Sigmoid colon (tissue), 7 donors: ENCODE data around the gene CNTFR. TPM values are rescaled to one million over a fixed set of nuclear protein-coding genes. Genes with fewer than 3 reads are reported as not detected.

Source experiments
- DNase-seq: peaks from one replicate; pipeline ENCODE4 v3.0.0-alpha.2; 2019
- H3K27ac ChIP-seq, 4 donors: fragments of 200-600 bp; sonication (generic); one replicate each; pipeline ENCODE4 v1.5.1; 2016 to 2019; ENCODE audit warnings: mild to moderate bottlenecking in 1 of 4
- H3K27me3 ChIP-seq, 3 donors: fragments of 200-600 bp; sonication (generic); one replicate each; pipeline ENCODE4 v1.5.1; 2019; ENCODE audit warnings: mild to moderate bottlenecking in 1 of 3
- H3K36me3 ChIP-seq, 4 donors: fragments of 200-600 bp; sonication (generic); one replicate each; pipeline ENCODE4 v1.5.1; 2016 to 2019
- H3K4me1 ChIP-seq, 4 donors: fragments of 200-600 bp; sonication (generic); one replicate each; pipeline ENCODE4 v1.5.1; 2017 to 2019
- H3K4me3 ChIP-seq, 4 donors: fragments of 200-600 bp; sonication (generic); one replicate each; pipeline ENCODE4 v1.5.1; 2017 to 2019; ENCODE audit warnings: mild to moderate bottlenecking in 2 of 4, moderate library complexity in 1 of 4
- H3K9me3 ChIP-seq, 4 donors: fragments of 200-600 bp in 3 of 4; sonication (generic) in 3 of 4; one replicate each; pipeline versions ENCODE4 v1.5.1 to v1.6.1; 2013 to 2019
- EP300 ChIP-seq, 4 donors: sonication (generic); formaldehyde crosslinking; IDR thresholded peaks; one replicate each; pipeline ENCODE4 v1.6.1; 2017; ENCODE audit warnings: antibody characterized with exemption in 4 of 4
- POLR2A ChIP-seq, 2 donors: fragments of 450-650 bp; IDR thresholded peaks; one replicate each; pipeline ENCODE4 v1.6.1; 2016; ENCODE audit warnings: antibody characterized with exemption in 2 of 2, mild to moderate bottlenecking in 2 of 2, moderate library complexity in 2 of 2
- POLR2AphosphoS5 ChIP-seq, 4 donors: sonication (generic); formaldehyde crosslinking; IDR thresholded peaks; one replicate each; pipeline ENCODE4 v1.6.1; 2017; ENCODE audit warnings: antibody characterized with exemption in 4 of 4
- WGBS, 2 donors: extraction: QIAGEN DNeasy Blood & Tissue Kit; methylation state at CpG; one replicate each; pipeline ENCODE4 v1.1.7; 2013; 5-methylcytosine and 5-hydroxymethylcytosine counted together
- intact Hi-C: fragments of 100-400 bp; cut with DNase I; formaldehyde crosslinking; loops from one replicate; pipeline ENCODE4 v1.15.1; 2023
- polyA plus RNA-seq, 3 donors: library from polyadenylated mRNA; stranded (reverse); fragments of 200-250 nt; gene quantifications; one replicate each; pipeline ENCODE4 v1.2.3, GENCODE V29; 2013
- total RNA-seq, 4 donors: library from RNA; depleted of rRNA; stranded (reverse); fragments of >200 nt; gene quantifications; one replicate each; pipeline ENCODE4 v1.1.0, GENCODE V29; 2016
- TF ChIP-seq, protein P1 (sequence below), 4 experiments: fragments of 450-650 bp in 3 of 4; fragments of 200-600 bp in 1 of 4; IDR thresholded peaks; one replicate each; pipeline ENCODE4 v1.5.1; 2016 to 2019; ENCODE audit warnings: antibody characterized with exemption in 4 of 4, mild to moderate bottlenecking in 3 of 4, moderate library complexity in 2 of 4
- donor health status: healthy with polysubstance abuse.
- donor health status: Bipolar disorder and iron deficiency.
- donor health status: healthy.

The CNTFR gene
- total and polyA plus RNA-seq, 7 donors, result 1.6 to 12.9 (median 4.6) TPM

DNA sequence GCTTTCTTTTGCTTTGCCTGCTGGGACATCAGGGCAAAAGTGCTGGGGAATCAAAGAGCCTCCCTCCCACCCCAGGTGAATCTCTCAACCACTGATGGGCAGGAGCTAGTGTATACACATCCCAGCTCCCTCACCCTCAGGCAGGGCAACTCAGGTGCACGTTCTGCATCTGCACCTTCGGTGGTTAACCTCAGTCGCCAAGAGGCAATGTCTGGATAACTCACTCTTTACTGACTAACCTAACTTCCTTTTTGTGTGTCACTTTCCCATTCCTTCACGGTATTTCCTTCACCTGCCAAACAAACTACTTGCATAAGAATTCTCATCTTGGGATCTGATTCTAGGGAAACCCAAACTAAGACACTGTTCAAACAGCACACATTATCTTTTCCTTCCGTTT, 26.3 kb downstream of the CNTFR start:
- no peak for DNase-seq
- peaks cover 0 to 31% (median 14%) of the 10 kb centered on the region in 3 donors for H3K27me3 ChIP-seq
- peaks cover 0 to 18% (median 5%) of the 10 kb centered on the region in 4 donors for H3K4me1 ChIP-seq
- WGBS, 2 donors, result 61 to 65% methylated on average over 5 of the region's 5 CpGs
- intact Hi-C loops, result no loop called here
- no peak overlapping the region for H3K4me3 ChIP-seq
- H3K9me3 ChIP-seq, result peaks cover 0 to 3% (median 0%) of the 10 kb centered on the region in 4 donors
- H3K36me3 ChIP-seq, result no peaks in the 10 kb centered on the region
- no peak overlapping the region for H3K27ac ChIP-seq
- TF ChIP-seq POLR2AphosphoS5 (IDR thresholded peaks at IDR 0.05) (no peak), EP300 (IDR thresholded peaks at IDR 0.05) (no peak), POLR2A (IDR thresholded peaks at IDR 0.05) (no peak)
- TF ChIP-seq, protein P1, sequence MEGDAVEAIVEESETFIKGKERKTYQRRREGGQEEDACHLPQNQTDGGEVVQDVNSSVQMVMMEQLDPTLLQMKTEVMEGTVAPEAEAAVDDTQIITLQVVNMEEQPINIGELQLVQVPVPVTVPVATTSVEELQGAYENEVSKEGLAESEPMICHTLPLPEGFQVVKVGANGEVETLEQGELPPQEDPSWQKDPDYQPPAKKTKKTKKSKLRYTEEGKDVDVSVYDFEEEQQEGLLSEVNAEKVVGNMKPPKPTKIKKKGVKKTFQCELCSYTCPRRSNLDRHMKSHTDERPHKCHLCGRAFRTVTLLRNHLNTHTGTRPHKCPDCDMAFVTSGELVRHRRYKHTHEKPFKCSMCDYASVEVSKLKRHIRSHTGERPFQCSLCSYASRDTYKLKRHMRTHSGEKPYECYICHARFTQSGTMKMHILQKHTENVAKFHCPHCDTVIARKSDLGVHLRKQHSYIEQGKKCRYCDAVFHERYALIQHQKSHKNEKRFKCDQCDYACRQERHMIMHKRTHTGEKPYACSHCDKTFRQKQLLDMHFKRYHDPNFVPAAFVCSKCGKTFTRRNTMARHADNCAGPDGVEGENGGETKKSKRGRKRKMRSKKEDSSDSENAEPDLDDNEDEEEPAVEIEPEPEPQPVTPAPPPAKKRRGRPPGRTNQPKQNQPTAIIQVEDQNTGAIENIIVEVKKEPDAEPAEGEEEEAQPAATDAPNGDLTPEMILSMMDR (IDR thresholded peaks at IDR 0.05), result no peak

DNA sequence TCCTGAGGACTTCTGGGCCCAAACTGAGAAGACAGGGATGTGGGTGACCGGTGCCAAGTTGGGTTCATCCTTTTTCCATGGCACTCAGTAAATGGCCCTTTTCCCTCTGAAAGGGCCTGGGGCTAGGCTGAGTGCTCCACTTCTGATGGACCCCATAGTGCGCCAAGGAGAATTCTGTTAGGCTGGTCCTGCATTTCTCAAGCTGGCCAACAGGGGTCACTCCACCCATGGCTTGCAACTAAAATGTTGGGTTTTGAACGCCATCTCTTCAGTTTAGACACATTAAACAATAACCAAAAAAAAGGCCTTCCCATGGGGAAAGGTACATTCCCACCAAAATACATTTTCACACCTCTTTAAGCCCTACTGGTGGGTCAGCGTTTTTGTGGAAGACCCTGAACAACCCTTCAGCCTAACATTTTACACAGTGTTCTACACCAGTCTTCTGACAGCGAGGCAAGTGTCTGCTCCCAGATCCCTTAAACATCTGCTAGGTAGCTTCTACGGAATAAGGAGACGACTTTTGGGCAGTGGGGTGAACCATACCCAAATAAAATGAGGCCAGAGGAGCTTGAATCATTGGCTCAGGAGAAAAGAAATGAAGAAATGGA, 27.3 kb downstream of the CNTFR start:
- no peak for TF ChIP-seq EP300 (IDR thresholded peaks at IDR 0.05)
- TF ChIP-seq, protein P1 (IDR thresholded peaks at IDR 0.05), result peak in 2 of 4 experiments; percentile 14 to 15
- TF ChIP-seq POLR2A (IDR thresholded peaks at IDR 0.05), result no peak
- DNase-seq, result no peak
- H3K4me3 ChIP-seq, result no peak overlapping the region
- 81% methylated on average over 7 of the region's 7 CpGs for WGBS, 2 donors
- H3K27ac ChIP-seq, result no peak overlapping the region
- H3K27me3 ChIP-seq, result peaks cover 0 to 41% (median 21%) of the 10 kb centered on the region in 3 donors
- intact Hi-C loops, result no loop called here
- H3K9me3 ChIP-seq, result peaks cover 0 to 3% (median 0%) of the 10 kb centered on the region in 4 donors
- H3K36me3 ChIP-seq, result no peaks in the 10 kb centered on the region
- H3K4me1 ChIP-seq, result peaks cover 0 to 18% (median 5%) of the 10 kb centered on the region in 4 donors

DNA sequence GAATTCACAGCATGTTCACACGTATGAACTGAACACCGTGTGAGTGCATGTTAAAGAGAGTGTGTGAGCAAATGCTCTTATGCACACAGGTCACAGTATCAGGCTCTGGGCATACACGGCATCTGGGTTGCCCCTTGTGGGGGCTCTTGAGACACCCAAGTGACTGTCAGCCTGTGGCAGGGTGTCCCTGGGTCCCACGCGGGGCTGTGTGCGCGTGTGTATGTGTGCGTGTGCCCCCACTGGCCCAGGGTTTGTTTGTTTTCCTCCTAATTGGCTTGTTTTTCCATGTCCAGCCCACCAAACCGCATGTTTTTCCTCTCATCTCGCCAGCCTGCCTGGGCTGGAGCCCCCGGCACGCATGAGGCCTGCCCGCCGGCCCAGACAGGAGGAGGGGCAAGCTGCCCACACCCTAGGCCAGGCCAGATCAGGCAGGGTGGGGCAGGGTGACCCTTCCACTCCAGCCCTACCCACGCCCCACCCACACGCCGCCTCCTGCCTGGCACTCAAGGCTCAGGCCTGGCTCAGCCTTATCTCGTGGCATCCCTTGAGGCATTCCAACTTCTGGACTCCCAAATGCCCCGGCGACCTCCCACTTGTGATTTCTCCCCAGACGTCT, 28.8 kb downstream of the CNTFR start:
- H3K9me3 ChIP-seq, result peaks cover 0 to 3% (median 0%) of the 10 kb centered on the region in 4 donors
- TF ChIP-seq POLR2AphosphoS5 (IDR thresholded peaks at IDR 0.05), result no peak
- no peak for TF ChIP-seq EP300 (IDR thresholded peaks at IDR 0.05)
- TF ChIP-seq POLR2A (IDR thresholded peaks at IDR 0.05), result no peak
- TF ChIP-seq, protein P1 (IDR thresholded peaks at IDR 0.05), result no peak
- intact Hi-C loops, result no loop called here
- no peaks in the 10 kb centered on the region for H3K36me3 ChIP-seq
- peaks cover 0 to 18% (median 5%) of the 10 kb centered on the region in 4 donors for H3K4me1 ChIP-seq
- H3K27ac ChIP-seq, result peak overlapping the region in 1 of 4 donors; percentile 18
- no peak for DNase-seq
- 17 to 69% methylated on average over 21 of the region's 21 CpGs for WGBS, 2 donors
- H3K27me3 ChIP-seq, result peaks cover 0 to 45% (median 21%) of the 10 kb centered on the region in 3 donors
- no peak overlapping the region for H3K4me3 ChIP-seq

DNA sequence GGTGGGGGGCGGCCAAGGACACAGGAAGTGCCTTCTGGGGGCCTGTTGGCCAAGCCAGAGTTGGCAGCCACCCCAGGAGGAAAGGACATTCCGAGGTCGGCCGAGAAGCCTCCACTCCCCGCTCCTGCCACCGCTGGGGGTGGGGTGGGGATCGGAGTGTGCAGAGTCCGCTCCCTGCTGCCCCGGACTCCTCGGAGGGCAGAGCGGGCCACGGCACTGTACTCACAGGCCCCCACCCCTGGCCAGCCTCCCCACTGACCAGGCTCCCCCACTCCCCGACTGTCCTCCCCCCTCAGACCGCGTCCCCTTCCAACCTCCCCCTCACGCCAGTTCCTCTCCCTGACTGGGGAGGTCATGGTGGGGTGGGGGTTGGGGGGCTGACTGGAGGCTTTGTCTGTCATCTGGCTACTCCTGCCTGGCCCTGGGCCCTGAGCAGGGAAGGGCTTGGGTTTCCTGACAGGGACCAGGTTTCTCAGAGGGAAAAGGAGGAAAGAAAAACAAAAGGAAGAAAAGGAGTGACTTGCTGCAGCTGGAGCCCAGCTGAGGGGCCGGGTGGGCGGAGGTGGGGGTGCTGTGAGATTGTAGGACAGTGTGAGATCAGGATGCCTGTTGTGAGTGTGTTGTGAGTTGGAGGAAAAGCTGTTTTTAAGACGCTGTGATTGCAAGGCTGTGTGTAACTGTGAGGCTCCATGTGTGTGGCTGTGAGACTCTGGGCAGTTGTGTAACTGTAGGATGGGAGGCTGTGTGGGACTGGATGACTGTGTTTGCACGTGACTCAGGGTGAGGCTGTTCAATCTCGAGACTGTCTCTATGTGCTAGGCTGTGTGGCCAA, 29.7 kb downstream of the CNTFR start:
- no peak overlapping the region for H3K4me3 ChIP-seq
- H3K4me1 ChIP-seq, result peaks cover 0 to 18% (median 5%) of the 10 kb centered on the region in 4 donors
- H3K36me3 ChIP-seq, result no peaks in the 10 kb centered on the region
- H3K9me3 ChIP-seq, result peaks cover 0 to 3% (median 0%) of the 10 kb centered on the region in 4 donors
- 7 to 21% methylated on average over 21 of the region's 21 CpGs for WGBS, 2 donors
- intact Hi-C loops, result no loop called here
- TF ChIP-seq POLR2AphosphoS5 (IDR thresholded peaks at IDR 0.05) (no peak), POLR2A (IDR thresholded peaks at IDR 0.05) (no peak), EP300 (IDR thresholded peaks at IDR 0.05) (no peak)
- TF ChIP-seq, protein P1 (IDR thresholded peaks at IDR 0.05), result no peak
- DNase-seq, result no peak
- H3K27me3 ChIP-seq, result peaks cover 0 to 48% (median 21%) of the 10 kb centered on the region in 3 donors
- peak overlapping the region in 2 of 4 donors; percentile 31 to 56 for H3K27ac ChIP-seq
